K562 (cell line): ENCODE results near the gene METRNL. TPM values are rescaled to one million over a fixed set of nuclear protein-coding genes. Genes with fewer than 3 reads are reported as not detected.
A peak's percentile ranks its signal among the peaks of the same experiment; 100 is the strongest.

Experiments used
- ATF7 ChIP-seq: fragments of 450-650 bp; IDR thresholded peaks from 2 replicates; pipeline ENCODE4 v1.7.1; 2014; ENCODE audit warnings: mild to moderate bottlenecking, moderate library complexity
- CGGBP1 ChIP-seq: fragments of 250-450 bp; sonication (Bioruptor Pico); IDR thresholded peaks from 2 replicates; pipeline ENCODE4 v1.9.0; 2021; ENCODE audit warnings: mild to moderate bottlenecking
- CREB3 ChIP-seq: fragments of 450-650 bp; conservative IDR thresholded peaks from 2 replicates; pipeline ENCODE4 v1.6.1; 2016; ENCODE audit warnings: missing genetic modification characterization, low read depth, mild to moderate bottlenecking, missing compliant biosample characterization, moderate library complexity
- ESRRB ChIP-seq: fragments of 250-450 bp; sonication (Bioruptor Pico); IDR thresholded peaks from 2 replicates; pipeline ENCODE4 v1.5.0; 2020; ENCODE audit warnings: mild to moderate bottlenecking, moderate library complexity, borderline replicate concordance
- HMG20B ChIP-seq: fragments of 250-450 bp; sonication (Bioruptor Pico); IDR thresholded peaks from 2 replicates; pipeline ENCODE4 v1.5.0; 2021; ENCODE audit warnings: mild to moderate bottlenecking
- HMGXB4 ChIP-seq: sonication (generic); formaldehyde crosslinking; IDR thresholded peaks from 2 replicates; pipeline ENCODE4 v1.8.1; 2023; ENCODE audit warnings: mild to moderate bottlenecking, missing genetic modification reagents
- MAZ ChIP-seq, 2 experiments: fragments of 450-650 bp in 1 of 2; sonication (generic) in 1 of 2; formaldehyde crosslinking; IDR thresholded peaks in 1 of 2; conservative IDR thresholded peaks in 1 of 2; 2 replicates each; pipeline versions ENCODE4 v1.4.0 to v1.5.0; 2020; ENCODE audit warnings: mild to moderate bottlenecking in 1 of 2, missing genetic modification reagents in 1 of 2
- MCM5 ChIP-seq: fragments of 450-650 bp; IDR thresholded peaks from 2 replicates; pipeline ENCODE4 v1.6.1; 2016; ENCODE audit warnings: low read depth
- MXD1 ChIP-seq: fragments of 250-450 bp; sonication (Bioruptor Pico); IDR thresholded peaks from 2 replicates; pipeline ENCODE4 v1.8.0; 2021; ENCODE audit warnings: borderline replicate concordance, mild to moderate bottlenecking, moderate library complexity; ENCODE audit not compliant: poor library complexity, severe bottlenecking
- NFRKB ChIP-seq: fragments of 450-650 bp; IDR thresholded peaks from 2 replicates; pipeline ENCODE4 v1.6.1; 2016; ENCODE audit warnings: low read depth
- PYGO2 ChIP-seq: fragments of 450-650 bp; IDR thresholded peaks from 2 replicates; pipeline ENCODE4 v1.6.1; 2016; ENCODE audit warnings: mild to moderate bottlenecking, missing genetic modification characterization, moderate library complexity, missing compliant biosample characterization
- RREB1 ChIP-seq: fragments of 250-450 bp; sonication (Bioruptor Pico); IDR thresholded peaks from 2 replicates; pipeline ENCODE4 v1.4.0; 2020
- XRCC5 ChIP-seq: fragments of 200-400 bp; formaldehyde crosslinking; IDR thresholded peaks from 2 replicates; pipeline ENCODE4 v1.6.1; 2017; ENCODE audit warnings: low read depth, mild to moderate bottlenecking, low read length
- ZFP91 ChIP-seq: sonication (generic); formaldehyde crosslinking; IDR thresholded peaks from 2 replicates; pipeline ENCODE4 v1.8.0; 2022; ENCODE audit warnings: mild to moderate bottlenecking, missing genetic modification reagents
- ZNF140 ChIP-seq: fragments of 250-450 bp; sonication (Bioruptor Pico); IDR thresholded peaks from 2 replicates; pipeline ENCODE4 v1.8.0; 2021; ENCODE audit warnings: moderate library complexity, mild to moderate bottlenecking, inconsistent platforms
- ZNF274 ChIP-seq: IDR thresholded peaks from 2 replicates; pipeline ENCODE4 v1.6.1; 2011; ENCODE audit warnings: low read depth, mild to moderate bottlenecking, low read length, moderate library complexity, borderline replicate concordance
- ZNF436 ChIP-seq: fragments of 250-450, 450-650 bp; sonication (Bioruptor Pico); formaldehyde crosslinking; IDR thresholded peaks from 2 replicates; pipeline ENCODE4 v1.7.0; 2020; ENCODE audit warnings: mild to moderate bottlenecking
- polyA plus RNA-seq, 8 experiments: library from polyadenylated mRNA; depleted of rRNA in 4 of 8; stranded (reverse) in 5 of 8; unstranded in 3 of 8; fragments of >200 nt; fragmentation: Nextera tagmentation in 2 of 8; fragmentation: Illumina TruSeq in 1 of 8; extraction: Ambion mirVana in 2 of 8; extraction: Trizol in 1 of 8; gene quantifications; 2 replicates each; pipeline versions ENCODE4 v1.2.1 to v1.2.3, GENCODE V29; 2011 to 2014; ENCODE audit warnings: inconsistent platforms in 1 of 8, missing spikeins in 1 of 8
- total RNA-seq, 7 experiments: library from RNA; depleted of rRNA in 6 of 7; stranded (reverse); fragments of >200 nt in 6 of 7; fragmentation: Illumina TruSeq in 2 of 7; extraction: Trizol in 2 of 7; gene quantifications; 2 replicates each; pipeline versions ENCODE4 v1.2.1 to v1.2.3, GENCODE V29; 2011 to 2021; ENCODE audit warnings: low replicate concordance in 1 of 7

METRNL gene
- total and polyA plus RNA-seq, 9 of the 15 experiments (the other 6 are each of a cell fraction or from before 2014, with no cell fraction given), result 0.17 to 31.8 (median 2.9) TPM

GRCh38 chr17:83067718-83068261 lies 11.6 kb upstream of the METRNL start (continued):
- no peak for TF ChIP-seq RREB1 (CRISPR knock-in tag)
- TF ChIP-seq PYGO2 (tag), result no peak
- no peak for TF ChIP-seq MCM5
- TF ChIP-seq ZNF140 (CRISPR knock-in tag), result no peak
- no peak for TF ChIP-seq NFRKB
- TF ChIP-seq ESRRB (CRISPR knock-in tag), result no peak
- TF ChIP-seq XRCC5, result no peak
- TF ChIP-seq MXD1 (CRISPR knock-in tag), result no peak
- TF ChIP-seq CGGBP1 (CRISPR knock-in tag), result no peak
- TF ChIP-seq CREB3 (tag), result no peak
- no peak for TF ChIP-seq ATF7
- no peak for TF ChIP-seq ZNF274
- no peak for TF ChIP-seq ZNF436 (CRISPR knock-in tag)
- no peak for TF ChIP-seq HMGXB4 (CRISPR knock-in tag)
- TF ChIP-seq ZFP91 (CRISPR knock-in tag), result no peak
- 0 out of 4 replicates have a peak, but pooled peaks of 1 of the 2 experiments have one; percentile 12 for TF ChIP-seq MAZ (CRISPR knock-in tag; conservative IDR thresholded peaks at IDR 0.05 in 1 of 2, IDR thresholded peaks at IDR 0.05 in 1 of 2)
- TF ChIP-seq HMG20B (CRISPR knock-in tag), result no peak
